GM18502 (cell line): ENCODE results near the gene ACYP2.

ENCODE experiments used
- ATAC-seq: cut with Tn5 transposase; IDR thresholded peaks from one replicate; pipeline ENCODE4 v1.9.1; 2021; ENCODE audit warnings: mild to moderate bottlenecking; ENCODE audit not compliant: unreplicated experiment, poor library complexity

ACYP2 gene

DNA sequence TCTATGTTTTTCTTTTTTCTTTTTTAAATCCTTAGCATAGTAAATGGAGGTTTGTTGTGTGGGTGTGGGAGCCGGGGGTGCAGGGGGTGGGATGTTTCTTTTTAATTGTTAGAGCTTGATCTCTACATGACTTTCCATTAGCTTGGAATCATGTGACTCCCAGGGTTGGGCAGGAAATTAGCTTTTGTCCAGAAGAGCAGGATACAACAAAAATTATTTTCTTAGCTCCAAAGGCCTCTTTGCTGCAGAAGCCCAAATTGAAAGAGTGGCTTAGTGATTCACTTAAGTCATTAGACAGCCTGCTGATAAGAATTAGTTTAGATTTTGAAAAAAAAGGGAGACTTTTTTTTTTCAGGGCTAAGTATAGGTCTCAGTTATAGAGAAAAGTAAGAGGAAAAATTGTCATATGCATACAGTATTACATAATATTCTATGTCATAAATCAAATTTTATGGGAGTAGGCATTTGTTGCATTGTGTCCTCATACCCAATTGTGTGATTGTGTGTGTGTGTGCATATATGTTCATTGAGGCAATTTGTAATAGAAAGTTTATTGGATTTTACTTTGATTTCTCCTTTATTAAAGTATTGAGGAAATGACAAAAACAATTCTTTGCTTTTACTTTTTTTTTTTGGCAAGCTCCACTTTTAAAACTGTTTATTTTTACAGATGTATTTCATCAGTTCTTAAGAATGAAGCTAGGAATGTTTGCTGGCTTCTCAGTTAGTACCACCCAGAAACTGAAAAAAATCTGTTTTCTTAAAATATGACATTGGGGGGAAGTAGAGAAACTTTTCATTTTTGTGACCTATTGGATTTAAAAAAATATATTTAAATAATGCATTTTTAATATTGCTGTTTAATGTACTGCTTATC is 93.2 kb downstream of the ACYP2 start:
- ATAC-seq = no peak

- no peak for ATAC-seq
Measured at GRCh38 chr2:54209379-54209778, 94.0 kb downstream of the ACYP2 start.

DNA sequence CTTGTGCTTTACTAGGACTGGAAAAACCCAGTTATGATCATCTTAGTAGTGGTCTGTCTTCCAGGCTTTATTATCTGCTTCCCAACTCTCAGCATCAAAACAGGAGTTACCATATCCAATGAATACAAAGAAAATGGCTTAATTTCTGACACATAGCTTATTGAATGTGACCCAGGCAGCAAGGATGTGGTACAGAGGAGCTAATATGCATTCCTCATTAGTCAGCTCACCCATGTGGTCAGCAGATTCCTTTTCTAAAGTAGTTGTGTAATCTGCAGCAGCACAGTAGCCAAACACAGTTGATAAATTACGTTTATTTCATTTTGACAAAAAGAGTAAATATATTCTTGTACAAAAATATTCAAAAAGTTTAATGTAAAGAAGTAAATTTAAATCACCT is 97.0 kb downstream of the ACYP2 start:
- ATAC-seq = no peak

GRCh38 chr2:54213082-54213481 is 97.7 kb downstream of the ACYP2 start:
- ATAC-seq = no peak

GRCh38 chr2:54224997-54225396 is 109.6 kb downstream of the ACYP2 start:
- no peak for ATAC-seq

DNA sequence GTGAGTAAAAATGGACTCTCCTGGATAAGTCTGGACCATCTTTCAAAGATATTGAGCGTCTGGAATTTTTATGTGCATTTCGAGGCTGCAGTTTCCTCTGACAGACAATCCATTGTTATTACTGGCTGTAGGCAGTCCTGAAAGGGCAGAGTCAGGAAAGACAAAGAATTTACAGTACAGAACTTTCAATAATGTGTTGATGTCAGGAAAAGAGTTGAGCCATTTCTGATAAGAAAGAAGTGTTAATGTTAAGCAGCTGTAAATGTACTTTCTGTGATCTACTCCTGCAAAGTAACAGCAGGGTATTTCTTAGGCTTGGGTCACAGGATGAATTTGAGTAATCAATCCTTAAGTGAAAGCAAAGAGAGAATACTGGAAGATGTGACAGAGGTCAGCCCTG is 110.8 kb downstream of the ACYP2 start:
- ATAC-seq = no peak

DNA sequence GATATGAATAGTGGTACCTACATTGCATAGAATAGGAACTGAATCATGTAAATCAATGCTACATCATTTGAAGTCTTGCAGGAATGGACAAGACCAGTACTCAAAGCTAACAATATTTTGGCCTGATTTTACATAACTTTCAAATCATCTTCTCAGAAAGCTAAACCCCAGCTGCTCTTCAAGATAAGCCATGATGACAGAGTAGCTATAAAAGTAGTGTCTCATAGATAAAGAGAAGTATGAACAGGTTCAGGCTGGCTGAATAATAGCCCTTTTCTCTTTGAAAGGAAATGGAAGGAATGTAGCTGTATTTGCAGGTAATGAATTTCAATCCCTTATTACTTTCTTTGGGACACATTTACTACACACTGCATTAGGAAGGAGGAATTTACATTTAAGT is 112.4 kb downstream of the ACYP2 start:
- no peak for ATAC-seq

DNA sequence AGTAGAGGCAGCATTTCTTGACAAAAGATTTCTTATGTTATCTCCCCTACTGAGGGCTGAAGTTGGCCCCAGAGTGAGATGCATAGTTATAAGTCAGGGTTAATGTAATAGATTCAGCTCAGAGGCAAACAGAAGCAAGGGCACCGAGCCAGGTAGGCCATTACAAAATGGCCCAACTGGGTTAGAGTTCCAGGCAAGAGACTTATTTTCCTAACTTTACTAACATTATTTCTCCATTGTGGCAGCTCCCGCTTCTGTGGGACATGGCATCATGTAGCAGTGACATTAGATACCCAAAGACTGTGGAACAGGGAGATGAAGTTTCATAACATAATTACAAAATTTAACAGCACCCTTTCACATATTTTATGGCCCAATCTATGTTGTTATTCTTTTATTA is 113.5 kb downstream of the ACYP2 start:
- no peak for ATAC-seq

DNA sequence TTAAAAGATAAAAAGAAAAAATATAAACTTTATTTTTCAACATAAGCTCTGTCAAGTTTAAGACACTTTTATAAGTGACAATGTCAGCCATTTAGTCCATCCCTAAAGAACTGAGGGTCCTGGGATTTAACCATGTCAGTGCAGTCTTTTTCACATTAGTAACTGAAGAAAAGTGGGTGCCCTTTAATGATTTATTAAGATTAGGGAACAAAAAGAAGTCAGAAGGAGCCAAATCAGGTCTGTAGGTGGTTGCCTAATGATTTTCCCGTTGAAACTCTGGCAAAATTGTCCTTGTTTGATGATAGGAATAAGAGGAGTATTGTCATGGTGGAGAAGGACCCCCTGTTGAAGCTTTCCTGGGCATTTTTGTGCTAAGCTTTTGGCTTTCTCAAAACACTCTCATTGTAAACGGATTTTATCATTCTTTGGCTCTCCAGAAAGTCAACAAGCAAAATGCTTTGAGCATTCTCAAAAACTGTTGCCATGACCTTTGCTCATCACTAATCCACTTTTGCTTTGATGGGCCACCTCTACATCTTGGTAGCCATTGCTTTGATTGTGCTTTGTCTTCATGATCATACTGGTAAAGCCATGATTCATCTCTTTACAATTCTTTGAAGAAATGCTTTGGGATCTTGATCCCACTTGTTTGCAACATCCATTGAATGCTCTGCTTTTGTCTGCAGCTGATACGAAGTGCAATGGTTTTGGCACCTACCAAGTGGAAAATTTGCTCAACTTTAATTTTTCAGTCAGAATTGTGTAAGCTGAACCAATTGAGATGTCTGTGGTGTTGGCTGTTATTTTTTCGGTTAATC is 118.6 kb downstream of the ACYP2 start:
- no peak for ATAC-seq

DNA sequence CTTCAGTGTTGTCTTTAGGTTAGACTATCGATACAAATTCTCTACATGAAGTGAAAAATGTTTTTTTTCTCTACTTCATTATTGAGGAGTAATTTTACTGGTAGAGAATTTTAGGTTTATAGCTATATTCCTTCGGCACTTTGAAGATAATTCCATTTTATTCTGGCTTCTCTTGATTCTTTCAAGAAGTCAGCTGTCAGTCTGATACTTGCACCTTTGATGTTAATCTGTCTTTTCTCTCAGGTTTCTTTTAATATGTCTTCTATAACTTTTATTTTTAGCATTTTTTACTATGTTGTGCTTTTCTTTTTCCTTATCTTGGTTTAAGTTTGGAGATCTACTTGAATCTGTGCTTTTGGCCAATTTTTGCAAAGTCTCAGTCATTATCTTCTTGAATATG is 122.0 kb downstream of the ACYP2 start:
- ATAC-seq = no peak

DNA sequence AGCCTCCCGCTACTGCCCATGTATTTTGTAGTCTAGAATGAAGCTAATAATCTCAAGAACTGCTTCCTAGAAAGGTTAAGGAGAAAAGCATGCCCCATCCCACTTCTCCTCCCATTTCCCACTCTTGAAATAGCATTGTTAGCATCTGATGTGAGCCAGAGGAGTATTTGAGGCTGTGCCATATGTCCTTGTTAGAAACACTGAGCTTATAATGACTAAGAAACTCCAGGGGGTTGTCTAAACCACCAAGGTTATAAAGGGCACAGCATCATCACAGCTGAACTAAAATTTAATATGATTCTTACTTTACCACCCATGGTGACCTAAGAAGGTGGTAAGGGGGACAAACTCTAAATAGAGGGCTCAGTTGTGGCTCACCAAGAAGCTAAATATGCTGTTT is 124.0 kb downstream of the ACYP2 start:
- ATAC-seq = no peak

DNA sequence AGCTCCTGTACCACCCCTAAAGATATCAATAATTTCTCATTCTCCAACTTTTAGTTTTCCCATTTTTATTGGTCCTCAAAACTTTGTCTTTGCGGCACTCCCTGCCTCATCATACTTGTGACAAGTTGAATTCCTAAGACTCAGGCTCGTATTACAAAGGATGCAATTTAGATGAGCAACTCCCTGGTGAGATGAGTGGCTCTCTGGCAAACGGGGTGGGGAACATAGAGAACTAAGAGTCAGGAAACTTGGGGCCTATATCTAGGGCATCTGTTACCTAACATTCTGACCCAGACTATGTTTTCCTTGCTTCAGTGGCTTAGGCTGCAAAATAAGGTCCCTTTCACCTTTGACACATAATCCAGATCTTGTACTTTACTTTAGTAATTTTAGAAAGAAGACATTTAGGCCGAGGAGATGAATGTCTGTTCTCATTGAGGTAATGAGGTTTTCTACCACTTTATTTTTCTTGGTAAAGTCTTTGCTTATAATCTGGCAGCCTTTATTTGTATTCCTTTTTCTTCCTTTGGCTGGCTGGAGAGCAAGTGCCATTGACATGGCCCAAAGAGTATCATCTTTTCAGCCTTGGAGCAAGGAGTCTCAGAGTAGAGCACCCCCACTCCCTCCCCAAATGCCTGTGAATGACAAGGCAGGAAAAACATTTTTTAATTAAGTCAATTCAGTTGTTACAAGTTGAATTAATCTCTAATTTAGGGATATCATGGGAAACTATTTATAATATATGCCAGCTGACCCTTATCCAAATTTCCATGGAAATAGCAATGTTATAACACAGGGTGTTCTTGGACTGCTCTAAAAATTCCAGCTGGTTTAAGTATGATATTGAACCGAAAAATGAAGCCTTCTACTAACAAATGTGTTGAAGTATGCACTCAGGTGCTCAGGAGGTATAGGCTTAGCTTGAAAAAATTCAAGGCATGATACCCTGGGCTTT is 125.4 kb downstream of the ACYP2 start:
- ATAC-seq = no peak

DNA sequence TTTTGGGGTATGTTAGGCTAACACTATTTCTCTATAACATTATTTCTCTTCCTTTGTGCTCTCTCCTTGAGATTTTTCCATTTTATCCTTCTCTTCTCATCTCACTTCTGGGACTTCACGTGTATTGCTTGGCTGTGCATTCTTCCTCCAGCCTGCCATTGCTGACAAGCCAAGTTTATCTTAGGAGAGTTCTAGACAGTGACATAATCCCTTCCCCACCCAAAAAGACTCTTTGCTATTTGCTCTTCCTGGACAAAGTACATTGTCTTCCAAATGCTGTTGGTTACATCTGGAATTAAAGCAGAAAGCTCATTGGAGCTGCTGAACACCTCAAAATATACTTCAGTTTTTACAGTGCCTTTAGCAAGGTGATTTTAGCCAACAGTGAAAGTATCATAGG is 131.7 kb downstream of the ACYP2 start:
- ATAC-seq = no peak

DNA sequence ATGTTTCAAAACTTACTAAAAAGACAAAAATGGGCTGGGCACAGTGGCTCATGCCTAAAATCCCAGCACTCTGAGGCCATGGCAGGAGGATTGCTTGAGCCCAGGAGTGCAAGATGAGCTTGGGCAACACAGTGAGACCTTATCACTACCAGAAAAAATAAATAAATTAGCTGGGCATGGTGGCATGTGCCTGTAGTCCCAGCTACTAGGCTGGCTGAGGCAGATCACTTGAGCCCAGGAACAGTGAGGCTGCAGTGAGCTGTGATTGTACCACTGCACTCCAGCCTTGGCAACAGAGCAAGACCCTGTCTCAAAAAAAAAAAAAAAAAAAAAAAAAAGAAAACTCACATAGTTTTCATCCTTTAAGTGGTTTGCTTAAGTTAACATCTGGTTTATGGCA is 134.2 kb downstream of the ACYP2 start:
- ATAC-seq = no peak

- ATAC-seq = no peak
Measured at GRCh38 chr2:54254180-54254579, 138.8 kb downstream of the ACYP2 start.

DNA sequence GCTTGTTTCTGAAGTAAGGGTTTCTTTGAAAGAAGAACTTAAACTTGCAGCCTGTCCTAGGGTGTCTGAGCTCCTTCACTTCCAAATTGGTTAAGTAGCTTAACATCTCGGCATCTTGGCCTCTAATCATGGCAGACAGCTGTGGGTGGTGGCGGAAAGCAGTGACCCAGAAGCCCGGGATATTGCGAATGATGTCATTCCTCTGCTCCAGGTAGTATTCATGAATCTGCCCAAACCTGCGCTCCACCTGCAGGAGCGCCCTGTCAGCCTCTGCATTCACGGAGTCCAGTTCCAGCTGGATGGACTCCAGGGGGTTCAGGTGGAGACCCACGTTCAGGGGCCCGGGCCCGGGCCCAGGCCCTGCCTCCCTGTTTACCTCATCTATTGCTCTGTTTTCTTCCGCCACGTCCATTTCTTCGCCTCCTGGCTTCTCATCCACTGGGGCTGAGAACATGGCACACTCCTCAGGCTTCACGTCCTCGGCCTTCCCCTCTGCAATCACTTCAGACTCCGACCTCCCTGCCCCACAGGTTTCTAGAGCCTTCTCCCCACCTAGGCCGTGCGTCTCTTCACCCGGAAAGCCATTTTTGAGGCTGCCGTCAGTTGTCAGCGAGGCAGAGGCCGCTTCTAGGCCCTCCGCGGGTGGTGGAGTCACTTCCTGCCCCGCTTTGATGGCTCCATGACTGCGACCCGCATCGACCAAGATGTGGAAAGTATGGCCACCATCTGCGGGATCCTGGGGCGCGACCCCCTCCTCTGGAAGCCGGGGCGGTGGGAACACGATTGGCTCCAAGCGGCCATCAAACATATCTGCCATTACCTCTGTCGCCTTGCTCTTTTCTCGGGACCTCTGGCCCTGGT is 140.0 kb downstream of the ACYP2 start:
- ATAC-seq = no peak

GRCh38 chr2:54256091-54256694 is 140.8 kb downstream of the ACYP2 start, which contains the start of gene TSPYL6:
Gene TSPYL6, minus strand, starts transcription at chr2:54256229. Its CDS starts 78 bp downstream, at chr2:54256151.
- ATAC-seq = no peak

- no peak for ATAC-seq
Measured at GRCh38 chr2:54258166-54258565, 142.8 kb downstream of the ACYP2 start.
